NCI-H2107 treated with DMSO at 0.1 percent for 48 hours (cell line): ENCODE data around the gene VDAC2.
"Not testable (repeated sequence)": the region's sequence is repeated elsewhere in the genome, so short reads cannot be mapped to it uniquely, and the experiment has no call there.

Experiments
- DNase-seq: peaks from one replicate; lab custom pipeline; 2025; ENCODE audit not compliant: unreplicated experiment; lab: John Stamatoyannopoulos, UW

VDAC2 gene

GRCh38 chr10:75210282-75211006 lies at the start of gene VDAC2:
TSS of gene VDAC2 (plus strand) at chr10:75210796. CDS start at chr10:75211159, 363 bp downstream.
- DNase-seq, result peak; percentile 43

DNA sequence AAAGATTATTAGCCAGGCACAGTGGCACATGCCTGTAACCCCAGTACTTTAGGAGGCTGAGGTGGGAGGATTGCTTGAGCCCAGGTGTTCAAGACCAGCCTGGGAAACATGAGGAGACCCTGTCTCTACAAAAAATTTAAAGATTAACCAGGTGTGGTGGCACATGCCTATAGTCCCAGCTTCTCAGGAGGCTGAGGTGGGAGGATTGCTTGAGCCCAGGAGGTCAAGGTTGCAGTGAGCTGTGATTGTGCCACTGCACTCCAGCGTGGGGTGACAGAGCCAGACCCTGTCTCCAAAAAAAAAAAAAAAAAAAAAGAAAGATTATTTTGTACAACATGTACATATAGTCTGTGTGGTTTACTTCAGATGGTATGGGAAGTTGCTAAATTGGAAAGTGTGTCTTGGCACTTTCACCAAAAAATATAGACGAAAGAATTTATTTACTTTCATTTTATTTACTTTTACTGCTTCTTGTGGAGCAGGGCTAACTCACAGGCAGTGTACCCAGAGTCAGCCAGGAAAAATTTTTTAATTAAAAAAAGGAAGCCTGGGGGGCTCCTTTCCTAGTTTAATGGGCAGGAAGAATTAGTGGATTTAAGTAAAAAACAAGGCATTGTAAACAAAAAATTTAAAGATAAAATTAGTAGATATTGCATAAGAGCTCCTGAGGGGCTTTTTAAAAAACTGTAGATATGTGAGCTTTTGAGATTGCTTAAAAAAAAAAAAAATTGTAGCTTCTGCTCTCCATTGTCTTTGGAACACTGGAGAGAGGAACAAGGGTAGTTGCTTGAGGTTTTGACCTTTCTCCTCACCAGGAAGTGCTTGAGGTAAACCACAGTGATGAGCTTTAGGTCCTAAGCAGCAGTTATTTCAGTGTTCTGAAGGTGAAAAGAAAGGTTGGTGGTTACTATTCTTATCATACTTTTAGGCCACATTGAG lies 44.6 kb upstream of the VDAC2 start:
- DNase-seq, result no peak

- DNase-seq, result no peak
Measured at GRCh38 chr10:75166623-75166972, 44.0 kb upstream of the VDAC2 start.

- no peak for DNase-seq
Measured at GRCh38 chr10:75168275-75168674, 42.3 kb upstream of the VDAC2 start.

GRCh38 chr10:75170215-75170614 lies 40.4 kb upstream of the VDAC2 start:
- no peak for DNase-seq

GRCh38 chr10:75175046-75175445 lies 35.5 kb upstream of the VDAC2 start:
- no peak for DNase-seq

- no peak for DNase-seq
Measured at GRCh38 chr10:75176046-75176445, 34.5 kb upstream of the VDAC2 start.

- DNase-seq, result no peak
Measured at GRCh38 chr10:75176736-75177135, 33.9 kb upstream of the VDAC2 start.

- no peak for DNase-seq
Measured at GRCh38 chr10:75179657-75180177, 30.9 kb upstream of the VDAC2 start.

- DNase-seq, result no peak
Measured at GRCh38 chr10:75180592-75180991, 30.0 kb upstream of the VDAC2 start.

DNA sequence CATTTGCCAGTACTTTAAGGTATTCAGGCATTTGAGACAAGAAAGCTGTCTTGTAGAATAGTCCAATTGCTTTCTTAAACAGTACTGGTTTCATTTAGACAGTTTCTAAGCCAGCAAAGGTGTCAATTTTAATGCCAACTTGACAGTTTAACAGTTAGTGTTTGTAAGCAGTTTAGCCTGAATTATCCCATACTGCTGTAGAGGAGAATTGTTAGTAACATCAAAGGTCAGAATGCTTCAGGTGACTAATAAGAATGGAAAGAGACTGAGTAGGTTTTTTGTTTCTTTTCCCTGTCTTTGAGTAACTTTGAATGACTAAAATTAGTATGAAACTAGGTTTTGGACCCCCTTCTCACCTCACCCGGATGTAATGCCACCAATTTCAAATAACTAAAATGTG lies 29.5 kb upstream of the VDAC2 start:
- no peak for DNase-seq

GRCh38 chr10:75186310-75186709 lies 24.3 kb upstream of the VDAC2 start:
- DNase-seq, result no peak

- no peak for DNase-seq
Measured at GRCh38 chr10:75187961-75188426, 22.6 kb upstream of the VDAC2 start.

- not testable (repeated sequence) for DNase-seq
Measured at GRCh38 chr10:75188522-75188921, 22.1 kb upstream of the VDAC2 start.

DNA sequence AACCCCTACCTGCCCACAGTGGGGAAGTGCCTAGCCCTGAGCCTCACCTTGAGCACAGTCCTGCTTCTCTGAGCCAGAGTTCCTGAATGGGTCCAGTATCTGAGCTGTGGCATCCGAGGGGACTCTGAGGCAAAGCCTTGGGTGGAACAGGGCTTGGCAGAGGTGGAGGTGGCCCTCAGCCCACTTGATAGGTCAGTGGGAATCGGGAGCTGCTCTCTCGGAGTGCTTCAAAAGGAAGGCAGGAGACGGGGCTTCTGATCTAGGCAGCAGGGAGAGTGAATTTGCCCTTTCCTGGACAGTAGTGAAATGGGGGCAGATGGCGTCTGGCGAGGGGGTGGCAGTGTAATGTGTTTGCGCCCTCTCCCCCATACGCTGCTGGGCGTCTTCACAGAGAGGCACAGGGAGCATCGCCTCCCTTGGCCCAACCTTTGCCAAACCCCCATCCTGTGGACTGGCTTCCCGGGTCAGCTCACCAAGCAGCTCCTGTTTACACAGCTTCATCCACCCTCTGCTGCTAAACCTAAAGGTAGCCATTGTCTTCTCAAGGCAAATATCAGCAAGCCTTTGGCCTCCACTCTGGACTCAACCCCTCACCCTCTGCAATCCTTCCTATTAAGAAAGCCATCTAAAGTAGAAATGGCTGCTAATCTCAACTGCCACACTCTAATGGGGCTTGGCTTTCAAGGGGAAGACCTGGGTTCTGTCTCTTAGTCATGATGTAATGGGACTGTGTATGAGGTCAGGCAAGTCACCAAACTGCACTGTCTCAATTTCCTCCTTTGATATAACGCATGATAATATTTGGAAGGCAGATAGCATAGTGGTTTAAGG lies 21.1 kb upstream of the VDAC2 start:
- DNase-seq, result no peak

DNA sequence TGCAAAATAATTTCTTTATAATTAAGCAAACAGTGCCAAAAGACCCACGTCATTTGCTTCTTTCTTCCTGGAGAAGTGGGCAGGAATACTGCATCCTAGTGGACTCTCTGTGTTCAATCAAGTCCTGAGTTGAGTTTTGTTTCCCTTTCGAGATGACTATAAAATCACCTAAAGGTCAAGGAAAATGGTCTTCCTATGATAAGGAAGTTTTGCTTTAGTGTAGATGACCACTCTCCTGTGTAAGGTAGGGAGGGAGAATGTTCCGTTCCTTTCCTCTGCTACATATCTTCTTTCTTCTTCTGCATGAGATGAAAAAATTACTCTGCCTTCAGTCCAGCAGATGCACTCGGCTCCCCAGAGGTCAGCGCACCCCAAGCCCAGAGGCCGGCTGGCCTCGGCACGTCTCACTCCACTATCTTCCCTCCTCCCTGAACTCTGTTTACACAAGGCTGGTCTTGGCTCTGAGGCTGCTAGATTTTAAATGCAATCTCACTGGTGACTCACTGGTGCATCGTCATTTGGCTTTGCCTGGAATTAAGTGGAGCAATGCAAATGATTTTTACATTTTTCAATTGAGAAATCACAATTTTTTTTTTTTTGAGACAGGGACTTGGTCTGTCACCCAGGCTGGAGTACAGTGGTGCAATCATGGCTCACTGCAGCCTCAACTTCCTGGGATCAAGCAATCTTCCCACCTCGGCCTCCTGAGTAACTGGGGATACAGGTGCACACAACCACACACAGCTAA lies 18.6 kb upstream of the VDAC2 start:
- DNase-seq, result no peak

GRCh38 chr10:75194625-75195024 lies 16.0 kb upstream of the VDAC2 start:
- DNase-seq, result not testable (repeated sequence)

GRCh38 chr10:75195035-75195763 lies 15.4 kb upstream of the VDAC2 start:
- no peak for DNase-seq

GRCh38 chr10:75197066-75197465 lies 13.5 kb upstream of the VDAC2 start:
- DNase-seq, result no peak

- no peak for DNase-seq
Measured at GRCh38 chr10:75197906-75198305, 12.7 kb upstream of the VDAC2 start.
